RWPE2 (cell line): ENCODE measurements around the gene UVSSA.

Experiments used
- ATAC-seq: fragments of 200-7000 bp; cut with Tn5 transposase; 3 replicates; pipeline ENCODE4 v1.9.1; 2021; ENCODE audit warnings: low read depth
- DNase-seq: peaks from one replicate; pipeline ENCODE4 v3.0.0-alpha.2; 2020; ENCODE audit warnings: low spot score
- H3K27ac ChIP-seq: fragments of 450-650 bp; 2 replicates; pipeline ENCODE4 v1.5.1; 2017; ENCODE audit warnings: mild to moderate bottlenecking; ENCODE audit not compliant: poor library complexity, severe bottlenecking
- H3K27me3 ChIP-seq: fragments of 250-450 bp; sonication (Bioruptor Pico); 2 replicates; pipeline ENCODE4 v1.5.1; 2021; ENCODE audit warnings: mild to moderate bottlenecking, moderate library complexity; ENCODE audit not compliant: insufficient read depth, poor library complexity, severe bottlenecking
- H3K36me3 ChIP-seq: fragments of 250-450 bp; sonication (Bioruptor Pico); 2 replicates; pipeline ENCODE4 v1.5.1; 2020; ENCODE audit warnings: low read depth, mild to moderate bottlenecking, moderate library complexity
- H3K4me1 ChIP-seq: fragments of 250-450 bp; sonication (Bioruptor Pico); 2 replicates; pipeline ENCODE4 v1.5.1; 2021; ENCODE audit warnings: mild to moderate bottlenecking, moderate library complexity; ENCODE audit not compliant: insufficient read depth, poor library complexity, severe bottlenecking
- H3K4me3 ChIP-seq: fragments of 250-450 bp; sonication (Bioruptor Pico); 2 replicates; pipeline ENCODE4 v1.5.1; 2021; ENCODE audit warnings: mild to moderate bottlenecking, moderate library complexity; ENCODE audit not compliant: severe bottlenecking
- H3K9me3 ChIP-seq: fragments of 250-450 bp; sonication (Bioruptor Pico); 2 replicates; pipeline ENCODE4 v1.5.1; 2021; ENCODE audit warnings: mild to moderate bottlenecking, moderate library complexity; ENCODE audit not compliant: severe bottlenecking
- CTCF ChIP-seq: fragments of 450-650 bp; IDR thresholded peaks from one replicate; pipeline ENCODE4 v1.5.1; 2017; ENCODE audit warnings: mild to moderate bottlenecking, moderate library complexity; ENCODE audit not compliant: poor library complexity, severe bottlenecking

Gene UVSSA

GRCh38 chr4:1354983-1355275 is 7.9 kb downstream of the UVSSA start:
- no peak overlapping the region for H3K4me3 ChIP-seq
- peaks cover 36% of the 10 kb centered on the region for H3K36me3 ChIP-seq
- no peaks in the 10 kb centered on the region for H3K4me1 ChIP-seq
- ATAC-seq (no peak), DNase-seq (no peak)
- H3K27ac ChIP-seq = no peak overlapping the region
- H3K9me3 ChIP-seq = no peaks in the 10 kb centered on the region
- no peak for TF ChIP-seq CTCF
- H3K27me3 ChIP-seq = no peaks in the 10 kb centered on the region

- Histone ChIP-seq H3K9me3 (no peaks in the 10 kb centered on the region), H3K27ac (no peak overlapping the region), H3K4me3 (no peak overlapping the region), H3K36me3 (peaks cover 36% of the 10 kb centered on the region), H3K4me1 (no peaks in the 10 kb centered on the region), H3K27me3 (no peaks in the 10 kb centered on the region)
- TF ChIP-seq CTCF = no peak
- DNase-seq (no peak), ATAC-seq (no peak)
These were observed 8.4 kb downstream of the UVSSA start for GRCh38 chr4:1355378-1355777.

GRCh38 chr4:1356181-1356998 is 9.4 kb downstream of the UVSSA start:
- no peak for DNase-seq
- Histone ChIP-seq H3K4me3 (no peak overlapping the region), H3K9me3 (no peaks in the 10 kb centered on the region), H3K27me3 (no peaks in the 10 kb centered on the region), H3K36me3 (peaks cover 36% of the 10 kb centered on the region), H3K27ac (no peak overlapping the region), H3K4me1 (no peaks in the 10 kb centered on the region)
- no peak for ATAC-seq
- TF ChIP-seq CTCF = peak; percentile 72

- Histone ChIP-seq H3K27me3 (no peaks in the 10 kb centered on the region), H3K4me3 (no peak overlapping the region), H3K9me3 (no peaks in the 10 kb centered on the region), H3K27ac (no peak overlapping the region), H3K36me3 (peaks cover 30% of the 10 kb centered on the region), H3K4me1 (no peaks in the 10 kb centered on the region)
- ATAC-seq = no peak
- TF ChIP-seq CTCF = no peak
- DNase-seq = no peak
These were observed 10.6 kb downstream of the UVSSA start for GRCh38 chr4:1357356-1358248.
